ENCODE measurements around the gene DOK7. TPM values are rescaled to one million over a fixed set of nuclear protein-coding genes. Genes with fewer than 3 reads are reported as not detected.

Gene DOK7
- total and polyA plus RNA-seq, 3 donors from 2014 or later = 9.3 to 29.5 (median 22.9) TPM

DNA sequence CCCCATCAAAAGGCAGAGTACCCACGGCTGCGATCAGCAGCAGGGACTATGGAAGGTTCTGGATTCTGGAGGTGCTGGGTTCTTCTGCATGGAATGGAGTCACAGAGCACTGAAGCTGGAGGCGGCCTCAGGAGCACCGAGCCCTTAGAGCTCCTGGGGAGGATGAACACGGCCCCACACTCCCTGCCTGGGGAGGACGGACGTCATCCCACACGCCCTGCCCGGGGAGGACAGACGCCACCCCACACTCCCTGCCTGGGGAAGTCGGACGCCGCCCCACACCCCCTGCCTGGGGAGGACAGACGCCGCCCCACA lies 59.2 kb downstream of the DOK7 start:
- no peaks in the 10 kb centered on the region for H3K4me1 ChIP-seq
- no peak for TF ChIP-seq POLR2A (IDR thresholded peaks at IDR 0.05)
- TF ChIP-seq, protein P1, sequence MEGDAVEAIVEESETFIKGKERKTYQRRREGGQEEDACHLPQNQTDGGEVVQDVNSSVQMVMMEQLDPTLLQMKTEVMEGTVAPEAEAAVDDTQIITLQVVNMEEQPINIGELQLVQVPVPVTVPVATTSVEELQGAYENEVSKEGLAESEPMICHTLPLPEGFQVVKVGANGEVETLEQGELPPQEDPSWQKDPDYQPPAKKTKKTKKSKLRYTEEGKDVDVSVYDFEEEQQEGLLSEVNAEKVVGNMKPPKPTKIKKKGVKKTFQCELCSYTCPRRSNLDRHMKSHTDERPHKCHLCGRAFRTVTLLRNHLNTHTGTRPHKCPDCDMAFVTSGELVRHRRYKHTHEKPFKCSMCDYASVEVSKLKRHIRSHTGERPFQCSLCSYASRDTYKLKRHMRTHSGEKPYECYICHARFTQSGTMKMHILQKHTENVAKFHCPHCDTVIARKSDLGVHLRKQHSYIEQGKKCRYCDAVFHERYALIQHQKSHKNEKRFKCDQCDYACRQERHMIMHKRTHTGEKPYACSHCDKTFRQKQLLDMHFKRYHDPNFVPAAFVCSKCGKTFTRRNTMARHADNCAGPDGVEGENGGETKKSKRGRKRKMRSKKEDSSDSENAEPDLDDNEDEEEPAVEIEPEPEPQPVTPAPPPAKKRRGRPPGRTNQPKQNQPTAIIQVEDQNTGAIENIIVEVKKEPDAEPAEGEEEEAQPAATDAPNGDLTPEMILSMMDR (IDR thresholded peaks at IDR 0.05) = no peak
- WGBS, 2 donors = 72 to 94% methylated on average over 4 to 11 of the region's 15 CpGs
- H3K27me3 ChIP-seq = no peaks in the 10 kb centered on the region
- no peak for DNase-seq
- no peak overlapping the region for H3K27ac ChIP-seq
- H3K9me3 ChIP-seq = no peaks in the 10 kb centered on the region
- intact Hi-C loops (cut with DNase I; ENCODE audit: low total_unique reads) = no loop called here
- H3K36me3 ChIP-seq (ENCODE audit: low read depth, missing control alignments) = no peaks in the 10 kb centered on the region
- no peak overlapping the region for H3K4me3 ChIP-seq

DNA sequence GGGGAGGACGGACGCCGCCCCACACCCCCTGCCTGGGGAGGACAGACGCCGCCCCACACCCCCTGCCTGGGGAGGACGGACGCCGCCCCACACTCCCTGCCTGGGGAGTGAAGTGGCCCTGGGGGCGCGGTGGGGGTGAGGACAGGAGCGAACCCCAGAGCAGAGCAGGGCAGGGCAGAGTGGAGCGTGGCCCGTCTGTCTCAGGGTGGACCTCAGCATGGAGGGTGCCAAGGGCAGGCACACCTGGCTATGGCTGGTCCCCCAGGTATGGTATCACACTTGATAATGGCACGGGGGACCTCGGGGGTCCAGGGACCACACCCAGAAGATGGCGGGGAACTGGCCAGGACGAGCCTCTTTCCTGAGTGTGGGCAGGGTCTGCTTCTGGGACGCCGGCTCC lies 59.5 kb downstream of the DOK7 start:
- intact Hi-C loops (cut with DNase I; ENCODE audit: low total_unique reads) = no loop called here
- DNase-seq = no peak
- Histone ChIP-seq H3K27me3 (no peaks in the 10 kb centered on the region), H3K4me1 (no peaks in the 10 kb centered on the region), H3K4me3 (no peak overlapping the region), H3K27ac (no peak overlapping the region), H3K9me3 (no peaks in the 10 kb centered on the region), H3K36me3 (ENCODE audit: low read depth, missing control alignments) (no peaks in the 10 kb centered on the region)
- no peak for TF ChIP-seq POLR2A (IDR thresholded peaks at IDR 0.05)
- TF ChIP-seq, protein P1 (IDR thresholded peaks at IDR 0.05) = no peak
- 99% methylated on average over 11 of the region's 19 CpGs; no CpG with 5 or more reads in 1 of the 2 donors for WGBS, 2 donors

DNA sequence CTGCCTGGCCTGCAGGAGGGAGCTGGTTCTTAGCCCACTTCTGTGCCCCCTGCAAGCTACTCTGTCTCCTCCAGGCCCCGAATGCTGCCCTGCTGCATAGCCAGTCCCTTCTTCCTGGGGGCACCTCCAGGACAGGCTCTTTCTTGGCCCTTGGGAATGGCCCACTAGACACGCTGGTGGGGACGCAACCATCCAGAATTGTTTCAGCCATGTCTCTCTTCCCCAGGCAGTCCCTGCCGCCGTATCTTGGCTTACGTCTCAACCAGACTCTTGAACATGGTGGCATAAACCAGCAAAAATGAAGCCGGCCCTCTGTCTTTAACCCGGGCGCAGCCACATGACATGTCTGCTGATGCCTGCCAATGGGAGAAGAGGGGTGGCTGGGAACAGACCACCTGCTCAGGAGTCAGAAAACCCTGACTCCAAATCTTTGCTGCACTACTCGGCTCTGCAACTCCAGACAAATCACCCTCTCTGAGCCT lies 60.1 kb downstream of the DOK7 start:
- no peak for DNase-seq
- TF ChIP-seq, protein P1 (IDR thresholded peaks at IDR 0.05) = no peak
- TF ChIP-seq POLR2A (IDR thresholded peaks at IDR 0.05) = no peak
- H3K4me1 ChIP-seq = no peaks in the 10 kb centered on the region
- H3K27ac ChIP-seq = no peak overlapping the region
- H3K36me3 ChIP-seq (ENCODE audit: low read depth, missing control alignments) = no peaks in the 10 kb centered on the region
- no peak overlapping the region for H3K4me3 ChIP-seq
- no peaks in the 10 kb centered on the region for H3K27me3 ChIP-seq
- H3K9me3 ChIP-seq = no peaks in the 10 kb centered on the region
- 95 to 97% methylated on average over 10 of the region's 10 CpGs for WGBS, 2 donors
- intact Hi-C loops (cut with DNase I; ENCODE audit: low total_unique reads) = no loop called here

DNA sequence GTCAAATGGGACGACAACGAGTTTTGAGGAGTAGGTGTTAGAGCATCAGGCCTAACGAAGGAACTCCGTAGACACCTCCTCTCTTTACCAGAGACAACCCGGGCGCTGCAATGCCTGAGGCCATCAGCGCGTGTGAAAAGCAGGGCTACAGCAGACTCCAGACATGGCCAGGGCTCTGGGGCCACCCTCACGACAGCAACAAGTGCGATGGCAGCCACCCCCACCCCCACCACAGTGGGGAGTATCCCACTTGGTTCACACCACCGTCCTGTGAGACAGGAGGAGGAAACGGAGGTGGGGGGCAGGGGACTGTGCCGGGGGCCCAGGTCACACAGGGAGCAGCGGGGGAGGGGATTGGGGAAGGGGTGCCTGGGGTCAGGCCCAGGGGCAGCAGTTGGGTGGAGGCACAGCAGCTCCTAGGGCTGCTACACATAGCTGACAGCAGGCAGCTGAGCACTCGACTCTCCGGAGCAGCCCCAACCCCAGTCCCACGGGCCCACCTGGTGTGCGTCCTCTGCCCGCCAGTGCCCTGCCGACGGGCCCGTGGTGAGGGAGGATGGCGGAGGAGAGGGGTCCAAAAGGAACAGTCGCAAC lies 60.6 kb downstream of the DOK7 start:
- H3K27me3 ChIP-seq = no peaks in the 10 kb centered on the region
- H3K4me3 ChIP-seq = no peak overlapping the region
- H3K9me3 ChIP-seq = no peaks in the 10 kb centered on the region
- intact Hi-C loops (cut with DNase I; ENCODE audit: low total_unique reads) = no loop called here
- no peaks in the 10 kb centered on the region for H3K4me1 ChIP-seq
- H3K27ac ChIP-seq = no peak overlapping the region
- no peaks in the 10 kb centered on the region for H3K36me3 ChIP-seq (ENCODE audit: low read depth, missing control alignments)
- WGBS, 2 donors = 92% methylated on average over 21 to 23 of the region's 24 CpGs
- no peak for DNase-seq
- TF ChIP-seq POLR2A (IDR thresholded peaks at IDR 0.05) = no peak
- TF ChIP-seq, protein P1 (IDR thresholded peaks at IDR 0.05) = no peak

DNA sequence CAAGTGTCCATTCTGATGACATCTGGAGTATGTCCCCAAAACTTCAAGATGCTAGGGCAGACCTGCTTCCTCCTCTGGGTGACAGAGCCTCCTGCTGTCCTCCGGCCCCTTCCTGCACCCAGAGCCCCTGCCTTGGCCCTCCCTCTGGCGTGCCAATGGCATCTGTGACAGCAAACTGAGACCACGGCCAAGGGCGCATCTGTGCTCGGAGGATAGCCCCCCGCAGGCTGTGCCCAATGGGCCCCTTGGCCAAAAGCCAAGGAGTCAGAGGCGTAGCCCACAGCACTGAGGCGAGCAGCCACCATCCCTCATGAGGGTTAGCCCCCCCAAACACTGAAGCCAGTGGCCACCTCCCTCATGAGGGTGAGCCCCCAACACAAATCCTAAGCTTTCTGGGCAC lies 61.2 kb downstream of the DOK7 start:
- H3K9me3 ChIP-seq = no peaks in the 10 kb centered on the region
- WGBS, 2 donors = 82 to 94% methylated on average over 7 to 8 of the region's 8 CpGs
- TF ChIP-seq POLR2A (IDR thresholded peaks at IDR 0.05) = no peak
- TF ChIP-seq, protein P1 (IDR thresholded peaks at IDR 0.05) = no peak
- H3K27me3 ChIP-seq = no peaks in the 10 kb centered on the region
- DNase-seq = no peak
- H3K27ac ChIP-seq = no peak overlapping the region
- intact Hi-C loops (cut with DNase I; ENCODE audit: low total_unique reads) = no loop called here
- no peaks in the 10 kb centered on the region for H3K36me3 ChIP-seq (ENCODE audit: low read depth, missing control alignments)
- H3K4me3 ChIP-seq = no peak overlapping the region
- H3K4me1 ChIP-seq = no peaks in the 10 kb centered on the region

Measured in testis (tissue), 3 donors.